ENCODE results near the gene FAIM2.
"Not testable (repeated sequence)": the region's sequence is repeated elsewhere in the genome, so short reads cannot be mapped to it uniquely, and the experiment has no call there.

FAIM2 gene

DNA sequence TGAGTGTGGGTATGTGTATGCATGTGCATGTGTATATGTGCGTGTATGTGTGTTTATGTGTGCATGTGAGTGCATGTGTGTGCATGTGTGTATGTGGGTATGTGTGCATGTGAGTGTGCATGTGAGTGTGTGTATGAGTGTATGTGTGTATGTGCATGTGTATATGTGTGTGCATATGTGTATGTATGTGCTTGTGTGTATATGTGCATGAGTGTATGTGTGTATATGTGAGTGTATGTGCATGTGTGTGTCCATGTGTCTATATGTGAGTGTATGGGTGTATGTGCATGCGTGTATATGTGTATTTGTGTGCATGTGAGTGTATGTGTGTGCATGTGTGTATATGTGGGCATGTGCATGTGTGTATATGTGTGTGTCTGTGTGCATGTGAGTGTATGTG, 25.7 kb downstream of the FAIM2 start:
- DNase-seq (ENCODE audit: low read depth): no peak

DNA sequence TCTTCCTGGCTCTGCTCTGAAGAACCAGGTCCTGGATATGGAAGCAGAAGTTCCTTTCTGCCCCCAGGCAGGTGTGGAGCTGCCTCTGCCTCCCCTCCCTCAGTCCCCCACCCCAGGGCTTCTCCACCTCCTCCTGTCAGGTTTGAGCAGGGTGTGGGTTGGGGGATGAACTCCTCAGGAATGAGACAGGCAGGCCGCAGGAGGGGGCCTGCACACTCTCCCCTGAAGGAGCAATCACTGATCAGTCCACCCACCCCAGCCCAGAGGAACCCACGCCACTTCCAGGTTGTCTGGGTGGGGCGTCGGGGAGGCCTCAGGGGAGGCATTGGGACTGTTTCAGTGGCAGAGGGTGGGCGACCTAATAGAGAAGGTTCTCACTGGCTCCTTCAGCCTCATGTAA, 26.6 kb downstream of the FAIM2 start:
- no peak for DNase-seq (ENCODE audit: low read depth)

DNA sequence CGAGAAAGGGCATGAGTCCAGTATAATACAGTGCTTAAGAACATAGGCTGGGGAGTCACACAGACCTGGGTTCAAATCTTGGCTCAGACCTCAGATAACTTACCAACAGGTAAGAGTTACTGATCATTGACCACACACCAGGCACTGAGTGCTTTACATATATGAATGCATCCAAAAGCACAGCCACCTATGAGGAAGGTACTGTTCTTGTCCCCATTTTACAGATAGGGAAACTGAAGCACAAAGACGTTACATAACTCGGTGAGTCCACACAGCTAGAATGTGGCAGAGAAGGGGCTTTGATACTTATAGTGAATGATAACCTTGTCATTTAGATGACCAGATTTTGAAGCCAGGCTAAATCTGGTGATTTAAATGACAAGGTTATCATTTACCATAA, 27.6 kb downstream of the FAIM2 start:
- no peak for DNase-seq (ENCODE audit: low read depth)

GRCh38 chr12:49875115-49875720, 28.5 kb downstream of the FAIM2 start:
- DNase-seq (ENCODE audit: low read depth): no peak

DNA sequence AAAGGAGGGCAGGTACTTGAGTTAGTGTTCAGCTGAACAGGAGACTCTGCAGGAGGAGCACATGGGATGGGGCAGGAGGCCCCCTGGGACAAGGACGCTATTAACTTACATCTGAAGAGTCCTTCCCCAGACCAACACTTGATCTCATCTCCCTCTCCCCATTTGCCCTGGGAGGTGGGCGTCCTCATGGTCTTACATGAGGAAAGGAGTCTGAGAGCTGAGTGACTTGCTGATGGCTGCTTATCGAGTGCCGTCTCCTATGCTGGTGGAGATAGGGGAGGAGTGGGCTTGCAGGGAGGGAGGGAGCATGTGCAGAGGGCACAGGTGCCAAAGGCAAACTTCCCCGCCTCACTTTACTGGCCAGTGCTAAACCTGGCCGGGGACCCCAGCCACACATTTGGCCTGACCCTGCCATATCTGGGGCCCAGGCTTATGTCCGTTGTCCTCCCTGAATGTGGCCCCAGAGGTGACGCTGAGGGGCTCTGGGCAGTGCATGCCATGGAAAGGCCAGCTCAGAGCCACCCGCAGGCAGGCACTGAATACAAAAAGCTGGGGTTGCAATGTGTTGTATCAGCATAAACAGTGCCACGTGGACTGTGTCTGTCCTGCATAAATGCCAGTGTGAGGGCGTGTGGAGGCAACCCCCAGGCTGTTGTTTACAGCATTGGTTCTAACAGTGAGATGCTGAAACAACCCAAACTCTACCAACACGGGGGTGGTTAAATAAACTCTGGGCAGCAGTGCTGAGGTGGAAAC, 29.4 kb downstream of the FAIM2 start:
- DNase-seq (ENCODE audit: low read depth): no peak

- DNase-seq (ENCODE audit: low read depth): no peak
Observed at GRCh38 chr12:49873361-49873934, 30.3 kb downstream of the FAIM2 start.

DNA sequence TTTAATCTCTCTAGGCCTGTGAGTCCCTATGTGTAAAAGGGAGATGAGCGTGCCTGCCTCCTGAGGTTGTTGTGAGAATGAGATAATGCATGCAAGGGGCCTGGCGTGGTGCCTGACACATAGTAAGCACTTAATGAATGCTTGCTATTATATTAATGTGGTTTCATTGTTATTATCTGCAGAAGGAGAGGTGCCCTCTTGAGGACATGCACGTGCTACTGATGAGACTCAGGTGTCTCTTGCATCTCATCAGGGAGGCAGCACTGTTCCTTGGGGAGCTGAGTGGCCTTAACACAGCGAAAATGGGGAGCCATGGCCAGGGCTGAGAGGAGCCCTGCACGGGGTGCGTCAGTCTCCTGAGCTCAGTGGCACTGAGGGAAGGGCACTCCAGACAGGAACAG, 30.9 kb downstream of the FAIM2 start:
- DNase-seq (ENCODE audit: low read depth): no peak

DNA sequence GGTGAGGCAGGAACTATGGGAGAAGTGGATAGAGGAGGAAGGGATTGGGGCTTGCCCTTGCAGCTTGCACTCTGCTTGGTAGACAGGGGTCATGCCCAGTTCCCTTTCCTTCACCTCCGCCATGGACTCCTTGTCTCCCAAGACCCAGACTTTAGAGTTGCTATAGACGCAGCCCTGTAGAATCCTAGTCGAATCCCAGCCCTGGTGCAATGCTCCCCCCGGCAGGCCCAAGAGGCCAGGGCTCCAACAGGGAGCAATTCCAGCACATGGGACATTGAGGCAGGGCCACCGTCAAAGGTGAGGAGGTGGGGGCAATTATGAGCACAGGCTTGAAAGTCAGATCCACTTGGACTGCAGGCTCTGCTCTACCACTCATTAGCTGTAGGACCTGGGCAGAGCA, 31.3 kb downstream of the FAIM2 start:
- DNase-seq (ENCODE audit: low read depth): no peak

- DNase-seq (ENCODE audit: low read depth): not testable (repeated sequence)
Observed at GRCh38 chr12:49871811-49872251, 31.9 kb downstream of the FAIM2 start.

DNA sequence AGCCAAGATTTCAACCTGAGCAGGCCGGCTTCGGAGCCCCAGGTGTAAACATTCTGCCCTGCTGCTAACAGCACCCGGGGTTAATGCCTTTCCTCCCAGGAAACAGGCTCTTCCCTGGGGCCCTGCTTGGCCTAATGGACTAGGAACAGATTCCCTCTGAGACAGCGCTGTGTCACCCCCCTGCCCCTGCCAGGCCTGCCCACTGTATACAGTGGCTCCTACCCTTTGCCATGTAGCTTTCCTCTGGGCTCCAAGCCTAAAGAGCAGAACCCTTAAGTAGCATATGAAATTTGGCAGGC, 32.5 kb downstream of the FAIM2 start:
- no peak for DNase-seq (ENCODE audit: low read depth)

- no peak for DNase-seq (ENCODE audit: low read depth)
Observed at GRCh38 chr12:49870501-49871262, 33.0 kb downstream of the FAIM2 start.

DNA sequence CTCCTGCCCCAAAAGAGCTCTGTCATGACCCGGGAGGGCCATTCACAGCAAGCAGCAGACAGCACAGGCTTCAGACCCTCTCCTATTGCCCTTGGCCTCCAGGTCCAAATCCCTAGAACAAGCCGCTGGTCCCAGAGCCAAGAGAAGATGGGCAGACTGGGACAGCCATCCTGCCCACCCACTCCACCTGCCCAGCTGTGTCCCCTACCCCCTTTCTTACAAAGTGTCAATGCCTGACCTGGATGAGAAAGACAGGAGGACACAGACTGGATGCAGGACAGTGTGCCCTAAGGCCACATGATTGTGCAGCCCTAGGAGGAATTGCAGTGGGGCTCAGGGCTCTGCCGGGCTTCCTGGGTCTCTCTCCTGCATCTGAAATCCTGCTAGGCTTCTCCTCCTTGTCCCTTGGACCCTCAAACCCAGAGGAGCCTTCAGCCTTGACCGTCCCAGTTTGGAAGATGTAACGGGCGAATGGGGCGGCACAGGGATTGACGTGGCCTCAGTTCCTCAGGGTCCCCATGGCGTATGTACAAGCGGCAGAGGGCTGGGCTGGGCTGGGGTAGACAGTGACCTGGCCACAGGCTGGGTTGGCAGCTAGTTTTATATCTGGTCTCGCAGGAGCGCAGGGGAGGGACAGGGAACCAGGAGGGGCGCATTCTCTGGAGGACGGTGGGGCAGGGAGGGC, 33.7 kb downstream of the FAIM2 start:
- no peak for DNase-seq (ENCODE audit: low read depth)

DNA sequence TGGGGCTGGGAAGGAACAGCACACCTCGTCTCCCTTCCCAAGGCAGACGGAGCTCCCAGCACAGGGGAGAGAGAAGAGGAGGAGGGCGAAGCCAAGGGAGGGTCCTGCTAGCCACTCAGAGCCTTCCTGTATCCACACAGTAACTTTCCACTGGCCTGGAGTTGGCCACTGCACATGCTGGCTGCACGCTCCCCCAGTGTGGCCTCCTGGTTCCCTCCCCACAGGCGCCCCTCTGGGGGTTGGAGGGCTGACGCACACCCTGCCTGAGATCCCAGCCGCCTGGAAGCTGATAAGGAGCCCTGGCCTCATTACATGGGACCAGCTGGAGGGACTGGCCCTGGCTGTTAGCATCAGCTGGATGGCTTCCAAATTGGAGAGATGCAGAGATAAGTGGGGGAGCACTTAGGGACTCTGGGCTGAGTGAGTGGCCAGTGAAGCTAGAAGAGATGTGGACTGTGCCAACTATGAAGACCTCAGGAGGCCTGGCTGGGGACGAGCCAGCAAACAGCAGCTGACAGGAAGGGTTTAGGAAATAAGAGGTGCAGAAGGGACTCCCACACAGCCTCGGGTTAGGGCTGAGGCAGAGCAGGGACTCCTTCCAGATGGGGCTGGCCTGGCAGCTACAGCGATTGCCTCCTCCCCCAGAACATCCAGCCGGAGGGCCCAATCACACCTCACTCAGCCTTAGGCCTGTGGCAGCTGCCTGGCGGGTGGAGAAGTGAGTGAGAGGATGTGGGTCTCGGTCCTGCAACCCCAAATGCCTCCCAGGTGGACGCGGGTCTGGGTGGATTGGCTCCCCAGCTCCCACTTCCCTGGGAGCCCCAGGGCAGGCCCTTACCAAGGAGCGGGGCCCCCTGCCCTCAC, 34.5 kb downstream of the FAIM2 start:
- DNase-seq (ENCODE audit: low read depth): no peak

- no peak for DNase-seq (ENCODE audit: low read depth)
Observed at GRCh38 chr12:49868449-49868848, 35.3 kb downstream of the FAIM2 start.

DNA sequence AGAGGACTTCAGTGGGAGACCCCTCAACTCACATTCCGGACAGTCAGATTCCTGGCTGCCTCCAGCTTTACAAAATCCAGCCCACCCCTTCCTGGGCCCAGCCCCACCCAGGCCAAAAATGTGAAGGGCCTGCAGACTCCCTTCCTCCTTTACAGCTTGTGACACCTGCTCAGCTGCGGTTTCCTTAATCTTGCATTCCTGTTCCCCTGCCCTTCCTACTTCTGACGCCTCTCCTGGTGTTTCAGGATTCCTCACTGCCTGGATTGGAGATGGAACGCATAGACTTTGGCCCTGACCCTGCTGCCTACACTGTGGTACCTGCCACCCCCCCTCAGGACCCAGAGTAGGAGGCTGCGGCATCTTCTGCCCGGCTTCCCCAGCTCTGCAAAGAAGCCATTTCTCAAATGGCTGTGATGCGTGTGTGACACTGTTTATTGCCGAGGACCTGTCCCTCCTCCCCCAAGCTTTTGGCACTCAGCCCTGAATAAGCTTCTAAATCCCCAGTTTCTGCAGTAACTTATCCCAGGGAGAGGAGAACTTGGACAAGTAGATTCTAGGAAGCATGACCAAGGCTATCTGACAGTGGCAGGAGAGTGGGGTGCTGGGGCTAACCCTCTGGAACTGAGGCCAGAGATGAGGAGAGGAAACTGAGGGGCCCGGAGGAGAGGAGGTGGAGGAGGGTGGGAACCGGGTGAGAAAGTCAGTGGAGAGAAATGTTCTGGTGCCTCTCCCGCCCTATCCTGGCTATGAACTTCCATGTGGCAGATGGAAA, 35.9 kb downstream of the FAIM2 start:
- DNase-seq (ENCODE audit: low read depth): no peak

- peak; percentile 38 for DNase-seq (ENCODE audit: low read depth)
Observed at GRCh38 chr12:49866859-49867569, 36.7 kb downstream of the FAIM2 start.

- DNase-seq (ENCODE audit: low read depth): no peak
Observed at GRCh38 chr12:49865782-49866135, 37.9 kb downstream of the FAIM2 start.

GRCh38 chr12:49865109-49865781, 38.5 kb downstream of the FAIM2 start:
- DNase-seq (ENCODE audit: low read depth): no peak

DNA sequence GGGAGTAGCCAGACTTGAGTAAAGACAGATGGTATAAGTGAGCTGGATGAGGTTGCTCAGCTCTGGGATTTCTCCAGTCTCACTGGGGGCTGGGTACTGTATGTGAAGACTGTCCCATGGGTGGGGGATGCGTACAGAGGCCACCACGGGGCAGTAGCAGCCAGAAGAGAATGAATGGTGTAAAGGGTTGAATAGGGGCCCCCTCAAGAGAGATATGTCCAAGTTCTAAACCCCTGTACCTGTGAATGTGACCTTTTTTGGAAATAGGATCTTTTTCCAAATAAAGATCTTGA, 39.0 kb downstream of the FAIM2 start:
- no peak for DNase-seq (ENCODE audit: low read depth)

Measured in T-helper 22 cell (primary cell).